ENCODE data around the gene COL6A3.

GRCh38 chr2:237457388-237457941, 43.5 kb upstream of the COL6A3 start:
- TF ChIP-seq CTCF (IDR thresholded peaks at IDR 0.05) (no peak), EZH2 (IDR thresholded peaks at IDR 0.05; ENCODE audit: borderline replicate concordance, insufficient read depth, low read depth, low read length, poor library complexity, severe bottlenecking) (no peak)
